ENCODE measurements around the gene CELSR3. TPM values are rescaled to one million over a fixed set of nuclear protein-coding genes. Genes with fewer than 3 reads are reported as not detected.

CELSR3 gene
- total RNA-seq, 4 donors from 2014 or later: 0.33 to 1.3 (median 0.63) TPM

- Histone ChIP-seq H3K9me3 (no peaks in the 10 kb centered on the region), H3K27ac (replicated peaks in 1 of 4) (peak overlapping the region in 1 of 4 donors; percentile 83), H3K4me1 (peaks cover 16 to 34% (median 34%) of the 10 kb centered on the region in 4 donors), H3K27me3 (peaks cover 8 to 48% (median 15%) of the 10 kb centered on the region in 4 donors), H3K4me3 (no peak overlapping the region), H3K36me3 (peaks cover 0 to 5% (median 1%) of the 10 kb centered on the region in 4 donors)
- WGBS: 79% methylated on average over 4 of the region's 4 CpGs
- DNase-seq (ENCODE audit: extremely low spot score): no peak
- TF ChIP-seq EP300 (IDR thresholded peaks at IDR 0.05) (no peak), CTCF (IDR thresholded peaks at IDR 0.05) (no peak), POLR2A (IDR thresholded peaks at IDR 0.05; ENCODE audit: low read depth) (no peak), POLR2AphosphoS5 (IDR thresholded peaks at IDR 0.05) (no peak)
- intact Hi-C loops (cut with DNase I): no loop called here
Observed at GRCh38 chr3:48664929-48665328, 2.2 kb upstream of the CELSR3 start.

- TF ChIP-seq POLR2A (IDR thresholded peaks at IDR 0.05; ENCODE audit: low read depth) (no peak), EP300 (IDR thresholded peaks at IDR 0.05) (no peak), CTCF (IDR thresholded peaks at IDR 0.05) (no peak), POLR2AphosphoS5 (IDR thresholded peaks at IDR 0.05) (no peak)
- intact Hi-C loops (cut with DNase I): no loop called here
- Histone ChIP-seq H3K27ac (replicated peaks in 1 of 4) (peak overlapping the region; percentile 76 to 89 (median 84)), H3K27me3 (peaks cover 8 to 54% (median 15%) of the 10 kb centered on the region in 4 donors), H3K9me3 (no peaks in the 10 kb centered on the region), H3K4me1 (peaks cover 16 to 34% (median 34%) of the 10 kb centered on the region in 4 donors), H3K36me3 (peaks cover 0 to 5% (median 1%) of the 10 kb centered on the region in 4 donors), H3K4me3 (peak overlapping the region in 3 of 4 donors; percentile 51 to 62 (median 52))
- 51% methylated on average over 11 of the region's 11 CpGs for WGBS
- no peak for DNase-seq (ENCODE audit: extremely low spot score)
Observed at GRCh38 chr3:48664313-48664644, 1.6 kb upstream of the CELSR3 start.

GRCh38 chr3:48663489-48664312 lies 1.0 kb upstream of the CELSR3 start:
- Histone ChIP-seq H3K9me3 (no peaks in the 10 kb centered on the region), H3K27me3 (peaks cover 8 to 60% (median 15%) of the 10 kb centered on the region in 4 donors), H3K4me1 (peaks cover 16 to 34% (median 34%) of the 10 kb centered on the region in 4 donors), H3K36me3 (peaks cover 0 to 5% (median 1%) of the 10 kb centered on the region in 4 donors), H3K4me3 (peak overlapping the region; percentile 51 to 62 (median 55)), H3K27ac (replicated peaks in 1 of 4) (peak overlapping the region; percentile 76 to 89 (median 84))
- peak; percentile 97 for DNase-seq (ENCODE audit: extremely low spot score)
- WGBS: 0% methylated on average over 10 of the region's 66 CpGs
- TF ChIP-seq POLR2AphosphoS5 (IDR thresholded peaks at IDR 0.05) (peak; percentile 82 to 83), CTCF (IDR thresholded peaks at IDR 0.05) (peak; percentile 45 to 67 (median 46)), POLR2A (IDR thresholded peaks at IDR 0.05; ENCODE audit: low read depth) (no peak), EP300 (IDR thresholded peaks at IDR 0.05) (no peak)
- intact Hi-C loops (cut with DNase I): no loop called here

GRCh38 chr3:48662145-48662752 lies 437 bp downstream of the CELSR3 start:
- TF ChIP-seq CTCF (IDR thresholded peaks at IDR 0.05) (no peak), POLR2A (IDR thresholded peaks at IDR 0.05; ENCODE audit: low read depth) (no peak), POLR2AphosphoS5 (IDR thresholded peaks at IDR 0.05) (no peak), EP300 (IDR thresholded peaks at IDR 0.05) (no peak)
- Histone ChIP-seq H3K4me3 (peak overlapping the region; percentile 51 to 62 (median 55)), H3K9me3 (no peaks in the 10 kb centered on the region), H3K27me3 (peaks cover 8 to 63% (median 15%) of the 10 kb centered on the region in 4 donors), H3K4me1 (peaks cover 16 to 34% (median 34%) of the 10 kb centered on the region in 4 donors), H3K27ac (replicated peaks in 1 of 4) (peak overlapping the region in 2 of 4 donors; percentile 83 to 85), H3K36me3 (peaks cover 0 to 5% (median 1%) of the 10 kb centered on the region in 4 donors)
- 3% methylated on average over 13 of the region's 46 CpGs for WGBS
- no peak for DNase-seq (ENCODE audit: extremely low spot score)
- intact Hi-C loops (cut with DNase I): no loop called here
